Keratinocyte (primary cell): ENCODE data around the gene RYR2. TPM values are rescaled to one million over a fixed set of nuclear protein-coding genes. Genes with fewer than 3 reads are reported as not detected.

ENCODE experiments used
- DNase-seq: peaks from one replicate; pipeline ENCODE4 v3.0.0-alpha.2; 2011; ENCODE audit warnings: low read depth, missing footprints, low spot score
- FAIRE-seq: peaks from 2 replicates; lab custom pipeline; 2011; peaks lifted over from hg19 to GRCh38; lab: Jason Lieb, UNC
- H2AFZ ChIP-seq: 2 replicates; pipeline ENCODE4 v1.6.0; 2012; ENCODE audit warnings: low read length, control low read depth, inconsistent platforms; ENCODE audit not compliant: control insufficient read depth
- H3K27ac ChIP-seq: 2 replicates; pipeline ENCODE4 v1.5.1; 2011; ENCODE audit warnings: low read length; ENCODE audit not compliant: control insufficient read depth, insufficient read depth
- H3K27me3 ChIP-seq: 3 replicates; pipeline ENCODE4 v1.6.0; 2011; ENCODE audit warnings: low read length; ENCODE audit not compliant: control insufficient read depth, insufficient read depth; ENCODE audit errors: extremely low read depth
- H3K36me3 ChIP-seq, 2 experiments: 2 replicates in 1 of 2; 3 replicates in 1 of 2; pipeline ENCODE4 v1.5.1; 2011; ENCODE audit warnings: low read length in 2 of 2, mild to moderate bottlenecking in 1 of 2; ENCODE audit not compliant: control insufficient read depth in 2 of 2, insufficient read depth in 2 of 2; ENCODE audit errors: extremely low read depth in 1 of 2
- H3K4me1 ChIP-seq: 3 replicates; pipeline ENCODE4 v1.5.1; 2011; ENCODE audit warnings: low read length; ENCODE audit not compliant: control insufficient read depth, insufficient read depth; ENCODE audit errors: extremely low read depth
- H3K4me2 ChIP-seq: 3 replicates; pipeline ENCODE4 v1.6.0; 2011; ENCODE audit warnings: low read depth, low read length; ENCODE audit not compliant: control insufficient read depth, insufficient read depth; ENCODE audit errors: extremely low read depth
- H3K4me3 ChIP-seq, 3 experiments: fragments of 200-600 bp in 1 of 3; sonication (generic) in 1 of 3; 2 replicates in 2 of 3; 3 replicates in 1 of 3; pipeline ENCODE4 v1.5.1; 2011 to 2016; ENCODE audit warnings: low read length in 3 of 3, mild to moderate bottlenecking in 3 of 3, control low read depth in 2 of 3, inconsistent platforms in 1 of 3, low read depth in 1 of 3, mixed read lengths in 1 of 3, mixed run types in 1 of 3, moderate library complexity in 1 of 3; ENCODE audit not compliant: control insufficient read depth in 2 of 3, insufficient read depth in 2 of 3; ENCODE audit errors: extremely low read depth in 1 of 3
- H3K79me2 ChIP-seq: 2 replicates; pipeline ENCODE4 v1.6.0; 2012; ENCODE audit warnings: low read length; ENCODE audit not compliant: control insufficient read depth, insufficient read depth
- H3K9ac ChIP-seq: 3 replicates; pipeline ENCODE4 v1.6.0; 2011; ENCODE audit warnings: low read length; ENCODE audit not compliant: control insufficient read depth, insufficient read depth; ENCODE audit errors: extremely low read depth
- H3K9me1 ChIP-seq: 3 replicates; pipeline ENCODE4 v1.6.0; 2011; ENCODE audit warnings: low read length; ENCODE audit not compliant: control insufficient read depth, insufficient read depth; ENCODE audit errors: extremely low read depth
- H3K9me3 ChIP-seq: 2 replicates; pipeline ENCODE4 v1.5.1; 2012; ENCODE audit warnings: low read depth, low read length; ENCODE audit not compliant: control insufficient read depth
- H4K20me1 ChIP-seq: 3 replicates; pipeline ENCODE4 v1.6.0; 2011; ENCODE audit warnings: low read length; ENCODE audit not compliant: control insufficient read depth, insufficient read depth; ENCODE audit errors: extremely low read depth
- EZH2 ChIP-seq: IDR thresholded peaks from one replicate; pipeline ENCODE4 v1.6.1; 2012; ENCODE audit warnings: inconsistent platforms, mild to moderate bottlenecking, low read length, moderate library complexity
- dilution Hi-C: fragments of 300-500 bp; cut with MboI; formaldehyde crosslinking; loops from one replicate; pipeline ENCODE4 v1.7.0; 2020; ENCODE audit warnings: low sequenced_read_pairs; ENCODE audit not compliant: extremely low pct_ligation_motif_present
- polyA plus RNA-seq, 5 experiments: library from polyadenylated mRNA; depleted of rRNA in 3 of 5; stranded (reverse) in 3 of 5; stranded (forward) in 1 of 5; unstranded in 1 of 5; fragments of >200 nt; gene quantifications; 1 replicate in 1 of 5; 2 replicates in 3 of 5; 3 replicates in 1 of 5; pipeline versions ENCODE4 v1.2.1 to v1.2.3, GENCODE V29; 2011 to 2012; ENCODE audit warnings: missing spikeins in 2 of 5, low read depth in 1 of 5, low replicate concordance in 1 of 5
- TF ChIP-seq, protein P1 (sequence below), 3 experiments: IDR thresholded peaks in 1 of 3; conservative IDR thresholded peaks in 1 of 3; optimal IDR thresholded peaks in 1 of 3; 2 replicates in 2 of 3; 3 replicates in 1 of 3; pipeline versions ENCODE3 to v1.5.1; 2011; ENCODE audit warnings: low read length in 3 of 3, mild to moderate bottlenecking in 3 of 3, moderate library complexity in 2 of 3, control low read depth in 1 of 3, inconsistent platforms in 1 of 3; ENCODE audit not compliant: insufficient read depth in 2 of 3; ENCODE audit errors: extremely low read depth in 1 of 3

The RYR2 gene
- polyA plus RNA-seq, 1 donor (not counting 4 experiments of a cell fraction or from before 2014, with no cell fraction given) = 0.05 TPM

DNA sequence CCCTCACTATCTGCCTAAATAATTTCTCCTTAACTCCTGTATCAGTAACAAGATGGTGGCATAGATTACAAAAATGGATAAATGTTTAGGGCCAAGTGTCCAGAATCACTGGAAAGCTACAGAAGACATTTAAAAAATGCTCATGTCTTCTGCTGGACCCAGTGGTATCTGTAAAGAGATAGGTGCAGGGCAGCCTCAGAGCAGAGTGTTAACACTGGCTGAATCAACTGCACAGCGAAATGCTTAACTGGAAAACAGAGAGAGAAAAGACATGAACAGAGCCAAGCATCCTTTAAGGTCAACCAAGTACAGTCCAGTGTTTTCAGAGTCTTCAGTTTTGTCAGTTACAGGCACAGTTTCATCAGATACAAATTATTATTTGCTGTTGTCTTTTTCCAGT is 429.4 kb downstream of the RYR2 start:
- H3K9me1 ChIP-seq = no peaks in the 10 kb centered on the region
- H3K27ac ChIP-seq = no peak overlapping the region
- no peak overlapping the region for H3K4me2 ChIP-seq
- no peaks in the 10 kb centered on the region for H3K27me3 ChIP-seq
- DNase-seq (no peak), FAIRE-seq (no peak)
- TF ChIP-seq, protein P1, sequence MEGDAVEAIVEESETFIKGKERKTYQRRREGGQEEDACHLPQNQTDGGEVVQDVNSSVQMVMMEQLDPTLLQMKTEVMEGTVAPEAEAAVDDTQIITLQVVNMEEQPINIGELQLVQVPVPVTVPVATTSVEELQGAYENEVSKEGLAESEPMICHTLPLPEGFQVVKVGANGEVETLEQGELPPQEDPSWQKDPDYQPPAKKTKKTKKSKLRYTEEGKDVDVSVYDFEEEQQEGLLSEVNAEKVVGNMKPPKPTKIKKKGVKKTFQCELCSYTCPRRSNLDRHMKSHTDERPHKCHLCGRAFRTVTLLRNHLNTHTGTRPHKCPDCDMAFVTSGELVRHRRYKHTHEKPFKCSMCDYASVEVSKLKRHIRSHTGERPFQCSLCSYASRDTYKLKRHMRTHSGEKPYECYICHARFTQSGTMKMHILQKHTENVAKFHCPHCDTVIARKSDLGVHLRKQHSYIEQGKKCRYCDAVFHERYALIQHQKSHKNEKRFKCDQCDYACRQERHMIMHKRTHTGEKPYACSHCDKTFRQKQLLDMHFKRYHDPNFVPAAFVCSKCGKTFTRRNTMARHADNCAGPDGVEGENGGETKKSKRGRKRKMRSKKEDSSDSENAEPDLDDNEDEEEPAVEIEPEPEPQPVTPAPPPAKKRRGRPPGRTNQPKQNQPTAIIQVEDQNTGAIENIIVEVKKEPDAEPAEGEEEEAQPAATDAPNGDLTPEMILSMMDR (optimal IDR thresholded peaks at IDR 0.05 in 1 of 3, IDR thresholded peaks at IDR 0.05 in 1 of 3, conservative IDR thresholded peaks at IDR 0.05 in 1 of 3; ENCODE audit: extremely low read depth in 1 of 3, insufficient read depth in 2 of 3, low read length in 3 of 3) = no peak
- TF ChIP-seq EZH2 = no peak
- H3K36me3 ChIP-seq = no peaks in the 10 kb centered on the region
- no peaks in the 10 kb centered on the region for H3K9me3 ChIP-seq
- no peak overlapping the region for H3K9ac ChIP-seq
- H3K79me2 ChIP-seq = no peaks in the 10 kb centered on the region
- H2AFZ ChIP-seq = no peak overlapping the region
- no peak overlapping the region for H3K4me3 ChIP-seq
- dilution Hi-C loops = no loop called here
- no peaks in the 10 kb centered on the region for H4K20me1 ChIP-seq
- no peaks in the 10 kb centered on the region for H3K4me1 ChIP-seq

DNA sequence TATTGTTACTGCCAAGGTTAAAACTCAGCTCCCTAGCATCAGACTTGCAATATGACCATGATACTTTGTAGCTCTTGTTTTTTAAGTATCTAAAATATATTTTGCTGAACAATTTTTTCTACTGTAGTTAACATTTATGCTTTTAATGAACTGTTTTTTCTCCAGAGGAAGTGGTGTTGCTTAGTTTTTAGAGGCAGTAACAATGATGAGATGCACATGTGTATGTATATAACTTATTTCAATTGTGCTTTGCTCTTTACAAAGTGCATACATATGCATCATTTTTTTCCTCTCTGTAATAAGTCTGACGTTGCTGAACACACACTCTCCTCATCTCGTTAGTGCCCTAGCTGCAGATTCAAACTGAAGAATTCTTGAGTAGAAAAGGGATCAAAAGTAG is 430.0 kb downstream of the RYR2 start:
- FAIRE-seq (no peak), DNase-seq (no peak)
- no peaks in the 10 kb centered on the region for H3K9me1 ChIP-seq
- dilution Hi-C loops = no loop called here
- H3K4me2 ChIP-seq = no peak overlapping the region
- no peak for TF ChIP-seq EZH2
- TF ChIP-seq, protein P1 (optimal IDR thresholded peaks at IDR 0.05 in 1 of 3, IDR thresholded peaks at IDR 0.05 in 1 of 3, conservative IDR thresholded peaks at IDR 0.05 in 1 of 3; ENCODE audit: extremely low read depth in 1 of 3, insufficient read depth in 2 of 3, low read length in 3 of 3) = no peak
- no peaks in the 10 kb centered on the region for H4K20me1 ChIP-seq
- no peak overlapping the region for H3K4me3 ChIP-seq
- no peaks in the 10 kb centered on the region for H3K36me3 ChIP-seq
- no peak overlapping the region for H3K9ac ChIP-seq
- H3K27ac ChIP-seq = no peak overlapping the region
- H2AFZ ChIP-seq = no peak overlapping the region
- no peaks in the 10 kb centered on the region for H3K4me1 ChIP-seq
- H3K27me3 ChIP-seq = no peaks in the 10 kb centered on the region
- no peaks in the 10 kb centered on the region for H3K79me2 ChIP-seq
- H3K9me3 ChIP-seq = no peaks in the 10 kb centered on the region
